Fibroblast of the aortic adventitia (primary cell): ENCODE data around the gene ZNF598. TPM values are rescaled to one million over a fixed set of nuclear protein-coding genes. Genes with fewer than 3 reads are reported as not detected.

Experiments
- DNase-seq: peaks from one replicate; pipeline ENCODE4 v3.0.0-alpha.2; 2010; ENCODE audit warnings: low read depth
- H3K4me3 ChIP-seq: 2 replicates; pipeline ENCODE4 v1.5.1; 2011; ENCODE audit warnings: low read depth, mild to moderate bottlenecking, control low read depth, low read length, moderate library complexity
- CTCF ChIP-seq: IDR thresholded peaks from 2 replicates; pipeline ENCODE4 v1.5.1; 2011; ENCODE audit warnings: mild to moderate bottlenecking, low read length, control low read depth, inconsistent platforms; ENCODE audit not compliant: insufficient read depth
- total RNA-seq: library from RNA; depleted of rRNA; stranded (reverse); fragments of >200 nt; gene quantifications from 2 replicates; pipeline ENCODE4 v1.2.3, GENCODE V29; 2012; ENCODE audit warnings: low replicate concordance

ZNF598 gene
- total RNA-seq, 1 donor, result 18.8 TPM

DNA sequence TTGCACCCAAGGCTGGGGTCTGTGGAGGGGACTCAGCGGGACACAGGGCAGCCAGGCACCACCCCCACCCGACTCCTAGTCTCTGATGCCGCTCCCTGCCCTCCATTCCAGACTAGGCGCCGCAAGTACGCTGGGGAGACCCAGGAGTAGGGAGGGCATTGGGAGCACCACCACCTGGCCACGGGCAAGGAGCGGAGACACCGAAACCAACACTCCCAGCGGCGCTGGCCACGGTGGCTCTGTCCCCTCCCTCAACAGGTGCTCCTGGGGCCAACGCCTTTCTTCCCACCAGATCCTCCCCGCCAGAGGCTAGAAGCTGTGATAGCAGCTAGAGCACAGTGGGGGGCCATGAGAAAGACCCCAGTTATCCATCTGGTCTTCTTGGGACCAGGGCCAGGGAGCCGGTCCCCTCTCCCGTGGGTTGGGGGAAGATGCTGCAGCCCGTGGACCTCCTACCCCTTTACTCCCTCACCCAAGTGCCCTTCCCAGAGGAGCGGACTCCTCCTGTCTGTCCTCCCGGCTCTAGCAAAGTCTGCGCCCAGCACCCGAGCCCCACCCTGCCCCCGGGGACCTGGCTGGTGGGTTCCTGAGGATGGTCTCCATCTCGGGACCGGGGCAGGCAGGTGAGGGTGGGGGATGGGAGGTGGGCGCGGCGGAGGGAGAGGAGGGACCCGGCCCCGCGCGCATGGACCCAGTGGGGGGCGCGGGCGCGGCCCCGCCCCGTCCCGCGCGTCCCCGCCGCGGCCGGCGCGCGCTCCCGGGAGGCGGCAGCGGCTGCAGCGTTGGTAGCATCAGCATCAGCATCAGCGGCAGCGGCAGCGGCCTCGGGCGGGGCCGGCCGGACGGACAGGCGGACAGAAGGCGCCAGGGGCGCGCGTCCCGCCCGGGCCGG, 20.2 kb downstream of the ZNF598 start, which contains the start of gene SYNGR3:
TSS of gene SYNGR3 (plus strand) at position 762 of the 892 bp plus-strand sequence. CDS start 133 bp downstream, outside the sequence.
- H3K4me3 ChIP-seq, result peak within 1 kb of the TSS; percentile 41
- no peak for TF ChIP-seq CTCF
- no peak for DNase-seq

DNA sequence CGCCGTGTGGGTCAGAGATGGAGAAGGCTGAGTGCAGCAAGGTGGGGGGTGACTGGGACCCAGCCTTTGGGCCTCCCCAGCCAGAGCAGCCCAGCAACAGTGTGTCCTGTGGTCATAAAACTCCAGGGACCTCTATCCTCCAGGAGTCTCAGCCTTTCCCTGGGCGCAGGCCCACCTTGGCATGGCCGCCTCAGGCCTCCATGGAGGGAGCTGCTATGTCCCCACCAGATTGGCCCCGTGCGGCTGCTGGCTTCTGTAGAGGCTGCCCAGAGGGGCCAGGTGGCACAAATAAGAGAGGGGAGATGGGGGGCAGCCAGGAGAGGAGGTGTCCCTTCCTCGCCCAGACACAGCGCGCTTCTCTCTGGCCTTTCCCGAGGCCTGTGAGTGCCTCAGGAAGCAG, 22.4 kb downstream of the ZNF598 start:
- no peak for TF ChIP-seq CTCF
- H3K4me3 ChIP-seq, result no peak overlapping the region
- DNase-seq, result no peak

DNA sequence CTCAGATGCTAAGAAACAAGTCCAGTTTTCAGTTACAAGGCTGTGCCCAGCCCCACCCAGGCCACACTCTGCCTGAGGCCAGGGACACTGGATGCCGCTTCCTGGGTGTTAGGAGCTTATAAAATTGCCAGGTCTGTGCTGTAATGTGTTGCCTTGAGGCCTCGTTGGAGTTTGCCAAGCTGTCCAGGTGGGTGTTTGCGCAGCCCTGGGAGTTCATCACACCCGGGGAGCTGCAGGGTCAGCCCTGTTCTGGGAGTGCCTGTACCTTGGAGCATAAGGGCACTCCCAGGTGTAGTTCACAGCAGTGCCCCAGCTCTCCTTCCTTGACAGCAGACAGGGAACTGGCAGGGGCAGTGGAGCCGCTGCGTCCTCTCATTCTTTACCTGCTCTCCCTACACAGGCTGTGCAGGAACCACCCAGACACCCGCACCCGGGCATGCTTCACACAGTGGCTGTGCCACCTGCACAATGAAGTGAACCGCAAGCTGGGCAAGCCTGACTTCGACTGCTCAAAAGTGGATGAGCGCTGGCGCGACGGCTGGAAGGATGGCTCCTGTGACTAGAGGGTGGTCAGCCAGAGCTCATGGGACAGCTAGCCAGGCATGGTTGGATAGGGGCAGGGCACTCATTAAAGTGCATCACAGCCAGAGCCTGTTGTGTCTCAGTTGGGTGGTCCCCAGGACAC, 24.0 kb downstream of the ZNF598 start:
- H3K4me3 ChIP-seq, result peak overlapping the region; percentile 76
- no peak for DNase-seq
- TF ChIP-seq CTCF, result no peak

DNA sequence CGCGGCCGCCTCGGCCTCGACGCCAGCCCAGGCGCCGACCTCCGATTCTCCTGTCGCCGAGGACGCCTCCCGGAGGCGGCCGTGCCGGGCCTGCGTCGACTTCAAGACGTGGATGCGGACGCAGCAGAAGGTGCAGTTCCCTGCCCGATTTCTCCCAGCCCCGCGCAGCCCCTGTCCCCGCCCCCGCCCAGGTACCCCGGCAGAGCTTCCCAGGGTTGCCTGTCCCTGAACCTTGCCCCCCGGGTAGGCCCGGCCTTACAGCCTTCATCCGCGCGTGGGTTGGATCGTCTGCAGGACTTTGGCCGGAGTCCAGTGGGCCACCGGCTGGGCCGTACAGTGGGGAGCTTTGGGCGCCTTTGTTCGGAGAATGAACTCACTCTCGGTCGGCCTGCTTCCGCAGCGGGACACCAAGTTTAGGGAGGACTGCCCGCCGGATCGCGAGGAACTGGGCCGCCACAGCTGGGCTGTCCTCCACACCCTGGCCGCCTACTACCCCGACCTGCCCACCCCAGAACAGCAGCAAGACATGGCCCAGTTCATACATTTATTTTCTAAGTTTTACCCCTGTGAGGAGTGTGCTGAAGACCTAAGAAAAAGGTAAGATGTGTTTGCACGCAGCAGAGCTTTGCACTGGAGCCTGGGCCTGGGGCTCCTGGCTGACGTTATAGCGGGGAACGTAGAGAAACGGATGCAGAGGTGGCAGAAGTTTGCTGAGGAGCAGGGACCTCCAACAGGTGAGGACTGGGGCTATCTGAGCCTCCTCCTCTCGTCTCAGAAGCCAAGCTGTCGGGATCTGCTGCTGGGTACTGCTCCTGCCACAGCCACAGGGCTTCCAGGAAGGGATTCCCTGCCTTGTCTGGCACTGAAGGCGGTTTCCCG, 25.0 kb downstream of the ZNF598 start:
- peak overlapping the region; percentile 76 for H3K4me3 ChIP-seq
- TF ChIP-seq CTCF, result no peak
- no peak for DNase-seq

GRCh38 chr16:1983544-1984346, 25.9 kb downstream of the ZNF598 start, which contains the start of gene GFER:
TSS of gene GFER (plus strand) at chr16:1984193. CDS start at chr16:1984219, 26 bp downstream.
- H3K4me3 ChIP-seq, result peak within 1 kb of the TSS; percentile 76
- DNase-seq, result peak; percentile 90
- TF ChIP-seq CTCF, result peak; percentile 38
